NCI-H526 (cell line): ENCODE data around the gene ATP5MC2.
"Not testable (repeated sequence)": the region's sequence is repeated elsewhere in the genome, so short reads cannot be mapped to it uniquely, and the experiment has no call there.

Source experiments
- DNase-seq, 2 experiments: peaks; one replicate each; lab custom pipeline; 2025; lab: John Stamatoyannopoulos, UW

ATP5MC2 gene

DNA sequence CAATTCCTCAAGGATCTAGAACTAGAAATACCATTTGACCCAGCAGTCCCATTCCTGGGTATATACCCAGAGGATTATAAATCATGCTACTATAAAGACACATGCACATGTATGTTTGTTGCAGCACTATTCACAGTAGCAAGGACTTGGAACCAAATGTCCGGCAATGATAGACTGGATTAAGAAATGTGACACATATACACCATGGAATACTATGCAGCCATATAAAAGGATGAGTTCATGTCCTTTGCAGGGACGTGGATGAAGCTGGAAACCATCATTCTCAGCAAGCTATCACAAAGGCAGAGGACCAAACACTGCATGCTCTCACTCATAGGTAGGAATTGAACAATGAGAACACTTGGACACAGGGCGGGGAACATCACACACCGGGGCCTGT lies 29.6 kb downstream of the ATP5MC2 start:
- not testable (repeated sequence) for DNase-seq

DNA sequence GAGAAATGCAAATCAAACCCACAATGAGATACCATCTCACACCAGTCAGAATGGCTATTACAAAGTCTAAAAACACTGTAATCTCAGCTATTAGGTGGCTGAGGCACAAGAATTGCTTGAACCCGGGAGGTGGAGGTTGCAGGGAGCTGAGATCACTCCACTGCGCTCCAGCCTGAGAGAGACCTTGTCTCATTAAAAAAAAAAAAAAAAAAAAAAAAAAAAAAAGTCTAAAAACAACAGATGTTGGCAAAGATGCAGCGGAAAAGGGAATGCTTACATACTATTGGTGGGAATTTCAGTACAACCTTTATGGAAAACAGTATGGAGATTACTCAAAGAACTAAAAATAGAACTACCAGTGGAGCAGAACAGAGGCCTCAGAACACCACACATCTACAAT lies 30.7 kb downstream of the ATP5MC2 start:
- peak in 1 of 2 experiments; percentile 22 for DNase-seq

DNA sequence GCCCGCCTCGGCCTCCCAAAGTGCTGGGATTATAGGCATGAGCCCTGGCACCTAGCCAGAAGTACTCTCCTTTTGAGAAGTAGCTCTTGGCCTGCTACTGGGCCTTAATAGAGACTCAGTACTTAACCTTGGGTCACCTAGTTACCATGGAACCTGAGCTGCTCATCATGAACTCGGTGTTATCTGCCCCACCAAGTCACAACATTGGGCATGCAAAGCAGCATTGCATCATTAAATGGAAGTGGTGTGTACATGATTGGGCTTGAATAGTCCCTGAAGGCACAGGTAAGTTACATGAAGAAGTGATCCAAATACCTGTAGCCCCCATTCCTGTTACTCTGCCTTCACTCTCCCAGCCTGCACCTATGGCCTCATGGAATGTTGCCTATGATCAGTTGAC lies 31.8 kb downstream of the ATP5MC2 start:
- DNase-seq = peak in 1 of 2 experiments; percentile 15

DNA sequence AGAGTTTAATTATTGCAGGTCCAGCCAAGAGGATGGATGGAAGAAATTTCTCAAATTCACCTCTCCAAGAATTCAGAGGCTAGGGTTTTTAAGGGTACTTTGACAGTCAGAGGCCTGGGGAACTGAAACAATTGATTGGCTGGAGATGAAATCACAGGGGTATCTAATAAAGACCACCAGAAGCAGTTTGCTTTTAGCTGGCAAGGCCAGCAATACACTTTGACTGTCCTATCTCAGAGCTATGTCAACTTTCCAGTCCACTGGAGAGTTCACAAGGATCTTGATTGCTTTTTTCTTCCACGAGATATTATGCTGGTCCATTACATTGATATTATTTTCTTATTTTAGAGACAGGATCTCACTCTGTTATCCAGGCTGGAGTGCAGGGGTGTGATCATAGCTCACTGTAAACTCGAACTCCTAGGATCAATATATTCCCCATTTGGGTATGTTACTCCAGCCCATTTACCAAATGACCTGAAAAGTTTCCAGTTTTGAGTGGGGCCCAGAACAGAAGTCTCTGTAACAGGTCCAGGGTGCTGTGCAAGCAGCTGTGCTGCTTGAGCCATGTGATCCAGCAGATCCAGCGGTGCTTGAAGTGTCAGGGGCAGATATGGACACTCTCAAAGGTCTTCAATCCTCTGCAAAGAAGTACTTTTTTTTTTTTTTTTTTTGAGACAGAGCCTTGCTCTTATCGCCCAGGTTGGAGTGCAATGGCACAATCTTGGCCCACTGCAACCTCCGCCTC lies 32.5 kb downstream of the ATP5MC2 start:
- no peak for DNase-seq

DNA sequence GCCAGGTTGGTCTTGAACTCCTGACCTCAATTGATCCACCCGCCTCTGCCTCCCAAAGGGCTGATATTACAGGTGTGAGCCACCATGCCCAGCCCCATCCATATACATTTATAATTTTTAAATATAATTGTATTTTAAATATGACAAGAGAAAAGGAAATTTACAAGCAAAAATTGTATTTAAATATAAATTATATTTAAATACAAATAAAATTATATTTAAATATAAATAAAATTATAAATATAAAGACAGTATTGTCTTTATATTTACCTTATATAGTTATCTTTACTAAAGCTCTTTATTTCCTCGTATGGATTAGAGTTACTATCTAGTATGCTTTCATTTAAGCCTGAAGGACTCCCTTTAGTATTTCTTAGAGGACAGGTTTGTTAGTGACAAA lies 37.8 kb downstream of the ATP5MC2 start:
- DNase-seq = no peak

DNA sequence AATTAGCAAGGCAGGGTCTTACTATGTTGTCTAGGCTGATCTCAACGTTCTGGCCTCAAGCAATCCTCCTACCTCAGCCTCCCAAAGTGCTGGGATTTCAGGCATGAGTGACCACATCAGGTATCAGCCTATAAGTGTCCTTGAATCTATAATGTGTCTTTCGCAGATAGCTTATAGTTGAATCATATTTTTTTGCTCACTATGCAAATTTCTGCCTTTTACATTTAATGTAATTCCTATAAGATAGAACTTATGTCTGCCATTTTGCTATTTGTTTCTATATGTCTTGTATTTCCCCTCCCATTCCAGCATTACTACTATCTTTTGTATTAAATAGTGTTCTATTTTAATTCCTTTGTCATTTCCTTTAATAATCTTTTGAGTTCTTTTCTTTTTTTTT lies 39.2 kb downstream of the ATP5MC2 start:
- DNase-seq = no peak

DNA sequence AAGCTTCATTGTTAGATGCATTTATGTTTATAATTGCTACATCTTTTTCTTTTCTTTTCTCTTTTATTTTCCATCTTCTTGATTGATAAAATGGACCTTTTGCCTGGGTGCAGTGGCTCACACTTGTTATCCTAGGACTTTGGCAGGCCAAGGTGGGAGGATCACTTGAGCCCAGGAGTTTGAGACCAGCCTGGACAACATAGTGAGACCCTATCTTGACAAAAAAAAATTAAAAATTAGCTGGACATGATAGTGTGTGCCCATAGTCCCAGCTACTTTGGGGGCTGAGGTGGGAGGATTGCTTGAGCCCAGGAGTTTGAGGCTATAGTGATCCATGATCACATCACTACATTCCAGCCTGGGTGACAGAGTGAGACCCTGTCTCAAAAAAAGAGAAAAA lies 40.2 kb downstream of the ATP5MC2 start:
- not testable (repeated sequence) for DNase-seq

DNA sequence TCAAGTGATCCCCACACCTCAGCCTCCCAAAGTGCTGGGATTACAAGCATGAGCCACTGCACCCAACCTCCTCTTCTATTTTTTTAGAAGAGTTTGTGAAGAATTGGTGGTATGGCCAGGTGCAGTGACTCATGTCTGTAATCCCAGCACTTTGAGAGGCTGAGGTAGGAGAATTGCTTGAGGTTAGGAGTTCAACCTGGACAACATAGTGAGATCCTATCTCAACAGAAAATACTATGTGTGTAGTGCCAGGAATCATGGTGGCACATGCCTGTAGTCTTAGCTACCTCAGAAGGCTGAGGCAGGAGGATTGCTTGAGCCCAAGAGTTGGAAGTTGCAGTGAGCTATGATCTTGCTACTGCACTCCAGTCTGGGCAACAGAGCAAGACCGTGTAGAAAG lies 44.2 kb downstream of the ATP5MC2 start:
- DNase-seq = no peak

DNA sequence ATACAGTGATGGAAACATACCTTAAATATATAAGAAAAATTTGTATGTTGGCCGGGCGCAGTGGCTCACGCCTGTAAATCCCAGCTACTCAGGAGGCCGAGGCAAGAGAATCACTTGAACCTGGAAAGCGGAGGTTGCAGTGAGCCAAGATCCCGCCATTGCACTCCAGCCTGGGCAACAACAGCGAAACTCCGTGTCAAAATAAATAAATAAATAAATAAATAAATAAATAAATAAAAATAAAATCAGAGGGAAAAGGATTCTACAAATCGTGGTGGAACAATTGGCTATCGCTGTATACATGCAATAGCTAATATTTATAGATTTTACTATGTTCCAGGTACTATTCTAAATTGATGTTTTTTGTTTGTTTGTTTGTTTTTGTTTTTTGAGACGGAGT lies 48.0 kb downstream of the ATP5MC2 start:
- DNase-seq = no peak

DNA sequence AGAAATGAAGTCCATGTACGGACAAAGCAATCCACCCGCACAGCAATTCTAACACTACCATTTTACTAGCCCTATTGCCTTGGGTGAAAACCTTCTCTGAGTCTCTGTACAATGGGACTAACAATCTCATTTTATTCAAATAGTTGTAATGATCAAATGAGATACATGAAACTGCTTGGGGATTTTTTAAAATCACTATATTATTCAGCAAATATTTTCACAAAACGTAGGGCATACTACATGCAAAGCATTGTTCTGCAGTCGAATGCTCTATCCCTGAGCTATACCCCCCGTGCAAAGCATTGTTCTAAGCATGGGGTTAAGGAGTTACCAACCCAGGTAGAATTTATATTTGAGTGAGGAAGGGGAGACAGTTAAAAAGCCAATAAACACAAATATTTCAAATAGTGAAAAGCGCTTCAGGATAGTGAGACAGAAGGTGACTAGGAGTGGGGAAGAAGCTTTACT lies 49.1 kb downstream of the ATP5MC2 start:
- DNase-seq = no peak

DNA sequence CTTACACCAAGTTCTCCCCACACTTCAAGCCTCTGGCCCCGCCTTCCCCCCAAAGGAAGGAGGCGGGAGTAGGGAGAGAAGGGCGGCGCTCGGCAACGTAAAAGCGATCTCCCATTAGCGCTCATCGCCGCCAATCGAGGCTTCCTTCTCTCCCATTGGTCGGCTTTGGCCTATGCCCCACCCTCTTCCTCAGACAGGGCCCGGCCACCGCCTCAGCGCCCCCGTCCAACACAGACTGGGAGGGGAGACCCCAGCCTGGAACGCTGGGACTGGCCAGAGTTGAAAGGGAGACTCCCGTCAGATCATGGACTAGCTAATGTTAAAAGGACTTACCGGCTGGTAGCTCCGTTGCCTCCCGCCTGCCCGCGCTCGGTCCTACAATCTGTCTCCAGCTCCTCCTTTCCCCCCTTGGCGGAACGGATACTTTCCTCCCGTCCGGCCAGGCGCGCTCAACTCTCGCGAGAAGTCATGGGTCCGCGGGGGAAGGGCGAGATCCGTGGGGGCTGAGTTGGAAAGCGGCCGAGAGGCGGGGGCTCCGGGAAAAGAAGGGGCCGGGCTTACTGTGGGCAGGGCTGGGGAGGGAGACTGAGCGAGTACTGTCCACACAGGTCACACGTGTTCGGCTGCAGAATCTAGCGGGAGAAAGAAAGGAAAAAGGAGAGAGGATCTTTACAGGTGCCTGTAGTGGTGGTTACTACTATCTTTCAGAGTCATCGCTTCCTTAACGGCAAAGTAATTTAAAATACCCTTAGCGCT lies 49.8 kb downstream of the ATP5MC2 start, which contains the start of gene ATF7:
Gene ATF7, minus strand, starts transcription at position 437 of the 756 bp plus-strand sequence. CDS start 25,382 bp downstream, outside the sequence.
- DNase-seq = peak; percentile 96 to 98

DNA sequence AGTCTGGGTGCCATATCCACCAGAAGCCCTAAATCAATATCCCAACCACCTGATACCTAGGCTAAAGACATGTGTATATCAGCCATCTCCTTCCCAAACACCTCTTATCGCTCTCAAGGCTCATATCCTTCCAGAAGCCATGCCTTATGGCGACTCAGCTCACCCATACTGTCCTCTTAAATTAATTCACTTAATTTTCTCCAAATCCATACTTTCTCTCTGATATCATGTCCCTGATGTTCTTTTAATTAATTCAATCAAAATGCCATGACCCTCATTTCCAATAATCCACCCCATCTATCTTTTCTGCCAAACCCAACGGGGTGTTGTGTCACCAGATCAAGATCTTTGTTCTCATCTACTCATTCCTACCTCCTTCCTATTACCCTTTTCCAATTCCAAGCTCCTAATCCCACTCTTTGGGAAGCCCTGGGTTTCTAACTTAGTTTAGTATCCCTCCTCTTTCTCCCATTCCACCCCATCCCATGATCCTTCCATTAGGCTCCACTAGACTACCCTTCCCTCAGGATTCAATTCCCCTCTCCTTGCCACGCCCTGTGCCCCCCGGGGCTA lies 50.4 kb downstream of the ATP5MC2 start:
- no peak for DNase-seq

DNA sequence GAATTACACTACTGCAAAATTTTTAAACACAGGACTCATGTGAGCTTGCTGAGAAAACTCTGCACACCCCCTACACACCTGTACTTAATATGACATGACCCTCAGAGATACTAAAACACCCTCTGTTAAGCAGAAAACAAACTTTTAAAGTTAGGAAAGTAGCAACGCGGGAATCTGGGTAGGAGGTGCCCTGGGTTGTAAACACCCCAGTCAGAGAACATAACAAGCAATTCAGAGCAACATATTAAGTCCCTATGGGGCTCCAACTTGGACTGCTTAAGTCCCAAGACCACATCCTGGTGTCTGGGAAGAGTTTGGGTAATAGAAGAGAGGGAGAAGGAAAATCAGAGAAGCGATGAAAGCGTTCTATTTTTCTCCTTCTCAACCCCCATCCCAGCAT lies 50.9 kb downstream of the ATP5MC2 start:
- DNase-seq = no peak

DNA sequence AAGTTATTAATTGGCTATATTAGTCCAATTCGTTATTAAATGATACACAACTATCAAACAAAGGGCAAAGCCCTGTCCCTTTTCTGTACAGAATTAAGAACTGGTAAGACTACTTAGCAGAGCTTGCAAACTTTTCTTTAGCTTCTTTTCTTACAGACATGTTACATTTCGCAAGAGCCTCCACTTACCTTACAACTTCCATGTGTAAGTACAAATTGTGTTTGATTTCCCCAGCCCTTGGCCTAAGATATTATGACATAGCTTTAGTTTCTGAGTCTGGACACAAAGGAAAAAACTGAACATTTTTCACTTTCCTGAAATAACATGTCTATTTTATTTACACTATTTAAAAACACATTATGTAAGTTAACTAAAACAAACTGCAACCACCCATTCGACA lies 51.4 kb downstream of the ATP5MC2 start:
- no peak for DNase-seq

DNA sequence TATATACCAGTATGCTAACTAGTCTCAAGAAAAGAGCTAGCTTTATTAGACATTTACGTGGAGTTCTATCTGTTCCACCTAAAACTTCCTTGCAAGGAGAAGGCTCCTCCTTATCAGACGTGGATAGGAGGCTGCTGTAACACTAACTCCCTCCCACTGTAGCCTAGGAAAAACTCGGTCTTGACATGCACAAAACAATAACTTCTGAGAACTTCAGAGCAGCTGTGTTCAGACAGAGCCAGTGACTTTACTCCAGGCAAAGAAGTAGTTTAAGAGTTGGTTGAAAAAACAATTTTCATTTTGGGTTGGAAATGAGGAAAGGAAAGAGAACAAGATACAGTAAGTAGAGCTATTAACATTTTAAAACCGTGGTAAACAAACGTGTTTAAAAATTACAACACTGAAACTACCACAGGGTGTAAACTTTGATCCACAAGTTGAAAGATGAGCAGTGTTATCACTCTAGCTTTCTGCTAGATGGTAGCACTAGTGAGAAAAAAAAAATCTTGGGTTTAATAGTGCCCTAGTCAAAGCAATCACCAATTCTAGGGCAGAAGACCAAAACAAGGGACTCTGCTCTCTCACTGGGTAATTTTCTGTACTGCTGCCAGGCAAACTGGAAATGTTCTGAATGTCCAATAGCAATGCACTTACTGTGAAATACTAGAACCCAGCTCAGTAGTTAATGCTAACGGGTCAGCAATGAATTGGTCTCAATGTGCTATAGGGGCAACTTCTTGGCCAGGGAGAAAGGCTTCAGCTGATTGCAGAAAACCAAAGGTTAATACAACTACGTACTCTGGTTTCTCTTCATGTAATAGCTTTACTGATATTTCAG lies 52.1 kb downstream of the ATP5MC2 start:
- DNase-seq = no peak

DNA sequence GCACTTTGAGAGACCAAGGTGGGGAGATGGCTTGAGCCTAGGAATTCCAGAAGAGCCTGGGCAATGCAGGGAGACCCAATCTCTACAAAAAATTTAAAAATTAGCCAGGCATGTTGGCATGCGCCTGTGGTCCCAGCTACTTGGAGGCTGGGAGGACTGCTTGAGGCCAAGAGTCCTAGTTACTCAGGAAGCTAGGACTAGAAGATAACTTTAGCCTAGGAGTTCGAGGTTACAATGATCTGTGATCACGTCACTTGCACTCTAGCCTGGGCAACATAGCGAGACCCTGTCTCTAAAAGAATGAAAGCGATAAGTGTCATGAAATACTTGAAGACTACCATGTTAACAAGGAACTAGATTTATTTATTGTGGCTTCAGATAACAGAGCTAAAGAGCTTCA lies 53.2 kb downstream of the ATP5MC2 start:
- DNase-seq = no peak

DNA sequence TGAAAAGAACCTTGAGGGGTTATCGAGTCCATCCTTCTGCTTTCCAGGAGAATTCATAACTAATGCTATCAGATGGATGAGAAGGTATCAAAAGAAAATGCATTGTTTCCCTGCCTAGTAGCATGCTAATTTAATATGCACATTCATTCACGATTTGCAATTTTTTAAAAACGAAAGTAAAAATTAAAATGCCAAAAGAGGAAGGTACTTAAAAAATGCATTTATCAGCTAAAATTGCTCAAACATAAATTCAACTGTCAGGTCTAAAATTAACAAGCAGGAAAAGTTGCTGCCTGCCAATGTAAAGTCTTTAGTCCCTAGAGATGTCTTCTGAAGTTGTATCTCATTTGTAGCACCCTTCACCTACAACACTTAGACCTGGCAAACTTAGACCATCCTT lies 57.6 kb downstream of the ATP5MC2 start:
- no peak for DNase-seq

DNA sequence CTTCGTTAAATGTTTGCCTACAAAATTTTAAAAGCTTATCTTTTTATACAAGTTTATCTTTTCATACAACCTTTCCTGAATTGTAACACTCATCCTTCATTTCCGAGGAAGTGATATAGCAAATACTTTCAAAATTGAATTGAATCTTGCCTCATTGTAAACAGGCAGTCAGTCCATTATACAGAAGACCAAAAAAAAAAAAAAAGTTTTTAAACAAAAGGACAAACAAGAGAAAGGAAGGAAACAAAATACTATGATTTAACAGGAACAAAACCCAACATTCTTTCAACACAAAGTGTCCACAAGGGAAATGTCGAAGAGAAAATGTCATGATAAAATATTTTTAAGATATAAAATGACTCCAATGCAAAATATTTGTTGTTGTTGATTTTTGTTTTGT lies 58.2 kb downstream of the ATP5MC2 start:
- no peak for DNase-seq

DNA sequence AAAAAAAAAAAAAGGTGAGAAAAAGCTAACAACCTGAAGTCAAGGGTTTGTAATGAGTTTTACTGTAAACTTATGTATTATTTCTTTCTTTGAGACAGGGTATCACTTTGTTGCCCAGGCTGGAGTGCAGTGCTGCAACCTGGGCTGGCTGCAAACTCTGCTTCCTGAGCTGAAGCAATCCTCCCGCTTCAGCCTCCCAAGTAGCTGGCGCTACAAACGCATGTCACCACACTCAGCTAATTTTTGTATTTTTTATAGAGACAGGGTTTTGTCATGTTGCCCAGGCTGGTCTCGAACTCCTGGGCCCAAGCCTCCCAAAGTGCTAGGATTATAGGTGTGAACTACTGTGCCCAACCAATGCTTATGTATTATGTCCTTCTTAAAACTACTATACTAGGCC lies 58.9 kb downstream of the ATP5MC2 start:
- no peak for DNase-seq
